ENCODE results near the gene BCL11B. TPM values are rescaled to one million over a fixed set of nuclear protein-coding genes. Genes with fewer than 3 reads are reported as not detected.

The BCL11B gene
- total RNA-seq, 4 donors from 2014 or later, result 0.21 to 0.78 (median 0.26) TPM

- no peaks in the 10 kb centered on the region for H3K4me1 ChIP-seq
- no peak overlapping the region for H3K27ac ChIP-seq
- no peak for DNase-seq (ENCODE audit: low spot score in 2 of 2)
- H3K4me3 ChIP-seq, result no peak overlapping the region
- no peaks in the 10 kb centered on the region for H3K36me3 ChIP-seq
- TF ChIP-seq, protein P1, sequence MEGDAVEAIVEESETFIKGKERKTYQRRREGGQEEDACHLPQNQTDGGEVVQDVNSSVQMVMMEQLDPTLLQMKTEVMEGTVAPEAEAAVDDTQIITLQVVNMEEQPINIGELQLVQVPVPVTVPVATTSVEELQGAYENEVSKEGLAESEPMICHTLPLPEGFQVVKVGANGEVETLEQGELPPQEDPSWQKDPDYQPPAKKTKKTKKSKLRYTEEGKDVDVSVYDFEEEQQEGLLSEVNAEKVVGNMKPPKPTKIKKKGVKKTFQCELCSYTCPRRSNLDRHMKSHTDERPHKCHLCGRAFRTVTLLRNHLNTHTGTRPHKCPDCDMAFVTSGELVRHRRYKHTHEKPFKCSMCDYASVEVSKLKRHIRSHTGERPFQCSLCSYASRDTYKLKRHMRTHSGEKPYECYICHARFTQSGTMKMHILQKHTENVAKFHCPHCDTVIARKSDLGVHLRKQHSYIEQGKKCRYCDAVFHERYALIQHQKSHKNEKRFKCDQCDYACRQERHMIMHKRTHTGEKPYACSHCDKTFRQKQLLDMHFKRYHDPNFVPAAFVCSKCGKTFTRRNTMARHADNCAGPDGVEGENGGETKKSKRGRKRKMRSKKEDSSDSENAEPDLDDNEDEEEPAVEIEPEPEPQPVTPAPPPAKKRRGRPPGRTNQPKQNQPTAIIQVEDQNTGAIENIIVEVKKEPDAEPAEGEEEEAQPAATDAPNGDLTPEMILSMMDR (IDR thresholded peaks at IDR 0.05), result no peak
- TF ChIP-seq EP300 (IDR thresholded peaks at IDR 0.05) (no peak), POLR2A (IDR thresholded peaks at IDR 0.05) (no peak)
- WGBS, 2 donors, result 83 to 84% methylated on average over 19 of the region's 19 CpGs
- H3K9me3 ChIP-seq, result no peaks in the 10 kb centered on the region
- peaks cover 0 to 42% of the 10 kb centered on the region in 2 donors for H3K27me3 ChIP-seq
These were observed 8.2 kb upstream of the BCL11B start for GRCh38 chr14:99280066-99280731.

- Histone ChIP-seq H3K9me3 (no peaks in the 10 kb centered on the region), H3K4me3 (no peak overlapping the region), H3K27me3 (peaks cover 0 to 54% of the 10 kb centered on the region in 2 donors), H3K27ac (no peak overlapping the region), H3K36me3 (no peaks in the 10 kb centered on the region), H3K4me1 (peaks cover 0 to 13% (median 4%) of the 10 kb centered on the region in 4 donors)
- WGBS, 2 donors, result 79% methylated on average over 6 of the region's 6 CpGs
- DNase-seq (ENCODE audit: low spot score in 2 of 2), result no peak
- no peak for TF ChIP-seq POLR2A (IDR thresholded peaks at IDR 0.05)
- TF ChIP-seq EP300 (IDR thresholded peaks at IDR 0.05), result no peak
- TF ChIP-seq, protein P1 (IDR thresholded peaks at IDR 0.05), result no peak
These were observed 6.8 kb upstream of the BCL11B start for GRCh38 chr14:99278836-99279235.

GRCh38 chr14:99277530-99277929, 5.5 kb upstream of the BCL11B start:
- Histone ChIP-seq H3K36me3 (no peaks in the 10 kb centered on the region), H3K4me1 (peaks cover 0 to 26% (median 16%) of the 10 kb centered on the region in 4 donors), H3K9me3 (no peaks in the 10 kb centered on the region), H3K27me3 (peaks cover 0 to 67% of the 10 kb centered on the region in 2 donors), H3K27ac (no peak overlapping the region), H3K4me3 (no peak overlapping the region)
- 37 to 39% methylated on average over 2 of the region's 2 CpGs for WGBS, 2 donors
- TF ChIP-seq POLR2A (IDR thresholded peaks at IDR 0.05) (no peak), EP300 (IDR thresholded peaks at IDR 0.05) (no peak)
- TF ChIP-seq, protein P1 (IDR thresholded peaks at IDR 0.05), result no peak
- no peak for DNase-seq (ENCODE audit: low spot score in 2 of 2)

- no peak for DNase-seq (ENCODE audit: low spot score in 2 of 2)
- TF ChIP-seq, protein P1 (IDR thresholded peaks at IDR 0.05), result no peak
- Histone ChIP-seq H3K27ac (no peak overlapping the region), H3K4me3 (no peak overlapping the region), H3K36me3 (no peaks in the 10 kb centered on the region), H3K27me3 (peaks cover 0 to 77% of the 10 kb centered on the region in 2 donors), H3K4me1 (peaks cover 0 to 36% (median 18%) of the 10 kb centered on the region in 4 donors), H3K9me3 (no peaks in the 10 kb centered on the region)
- WGBS, 2 donors, result 40 to 56% methylated on average over 2 of the region's 2 CpGs
These were observed 4.5 kb upstream of the BCL11B start for GRCh38 chr14:99276482-99276881.

DNA sequence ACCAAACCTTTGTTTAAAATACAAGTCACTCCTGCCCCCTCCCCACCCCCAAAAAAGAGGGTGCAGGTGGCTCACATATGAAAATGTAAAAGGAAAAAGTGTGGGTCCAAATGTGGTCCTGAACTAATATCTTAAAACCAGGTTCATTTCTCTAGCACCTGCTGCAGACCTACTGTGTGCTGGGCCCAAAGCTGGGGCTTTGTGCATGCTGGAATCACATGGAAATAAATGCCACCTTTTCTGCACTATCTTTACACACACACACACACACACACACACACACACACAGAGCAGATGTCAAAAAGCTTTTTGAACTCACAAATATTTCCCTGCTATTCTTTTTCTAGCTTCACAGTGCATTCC, 3.2 kb upstream of the BCL11B start:
- no peak for TF ChIP-seq POLR2A (IDR thresholded peaks at IDR 0.05)
- TF ChIP-seq EP300 (IDR thresholded peaks at IDR 0.05), result no peak
- TF ChIP-seq, protein P1 (IDR thresholded peaks at IDR 0.05), result no peak
- no peak overlapping the region for H3K27ac ChIP-seq
- no peaks in the 10 kb centered on the region for H3K36me3 ChIP-seq
- DNase-seq (ENCODE audit: low spot score in 2 of 2), result no peak
- no peak overlapping the region for H3K4me3 ChIP-seq
- H3K27me3 ChIP-seq, result peaks cover 0 to 83% of the 10 kb centered on the region in 2 donors
- no peaks in the 10 kb centered on the region for H3K9me3 ChIP-seq
- H3K4me1 ChIP-seq, result peaks cover 0 to 49% (median 26%) of the 10 kb centered on the region in 4 donors

All from tibial nerve (tissue), 4 donors.